ENCODE measurements around the gene B4GALNT3.
A peak's percentile ranks its signal among the peaks of the same experiment; 100 is the strongest.

B4GALNT3 gene

DNA sequence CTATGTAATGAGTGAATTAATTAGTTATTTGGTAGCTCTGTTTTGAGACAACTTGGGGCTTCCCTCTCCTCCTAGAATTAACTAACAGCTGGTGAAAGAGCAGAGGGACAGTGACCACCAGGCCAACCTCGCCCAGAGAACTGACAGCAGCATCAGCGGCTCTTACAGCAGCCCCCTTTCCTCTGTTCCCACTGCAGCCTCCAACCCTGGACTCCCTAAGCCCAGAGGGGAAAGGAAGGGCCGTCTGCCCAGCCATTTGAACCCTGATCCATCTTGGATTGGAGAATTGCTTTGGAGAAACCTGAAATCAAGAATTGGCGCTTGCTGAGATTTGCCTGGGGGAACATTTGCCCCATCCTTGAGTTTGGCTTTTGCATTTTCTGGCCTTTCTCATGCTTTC is 45.5 kb downstream of the B4GALNT3 start:
- no peak overlapping the region for H3K27ac ChIP-seq (ENCODE audit: low read depth, low read length, poor library complexity, severe bottlenecking)
- H3K27me3 ChIP-seq (ENCODE audit: insufficient read depth, low read length), result no peaks in the 10 kb centered on the region
- no peak for TF ChIP-seq EZH2 (IDR thresholded peaks at IDR 0.05; ENCODE audit: borderline replicate concordance, low read length)
- TF ChIP-seq CTCF (IDR thresholded peaks at IDR 0.05; ENCODE audit: low read length), result no peak
- H3K9me2 ChIP-seq (ENCODE audit: low read depth, low read length), result no peaks in the 10 kb centered on the region
- no peaks in the 10 kb centered on the region for H3K36me3 ChIP-seq (ENCODE audit: insufficient read depth, low read length)
- peaks cover 27% of the 10 kb centered on the region for H3K4me1 ChIP-seq (ENCODE audit: insufficient read depth, low read length, severe bottlenecking)
- no peak overlapping the region for H3K4me3 ChIP-seq (ENCODE audit: low read depth, low read length, poor library complexity, severe bottlenecking)
- no peaks in the 10 kb centered on the region for H3F3A ChIP-seq (ENCODE audit: insufficient read depth, low read length)
- no peaks in the 10 kb centered on the region for H4K20me1 ChIP-seq (ENCODE audit: insufficient read depth, low read length)
- H2AFZ ChIP-seq (ENCODE audit: low read length), result no peak overlapping the region
- no peak overlapping the region for H3K9ac ChIP-seq (ENCODE audit: low read length)
- H3K4me2 ChIP-seq (ENCODE audit: low read length), result no peak overlapping the region
- no peaks in the 10 kb centered on the region for H3K9me3 ChIP-seq (ENCODE audit: low read length)
- no peaks in the 10 kb centered on the region for H3K79me2 ChIP-seq (ENCODE audit: insufficient read depth, low read length)

- H3K27me3 ChIP-seq (ENCODE audit: insufficient read depth, low read length), result no peaks in the 10 kb centered on the region
Observed at GRCh38 chr12:507391-507796, 47.7 kb downstream of the B4GALNT3 start.

DNA sequence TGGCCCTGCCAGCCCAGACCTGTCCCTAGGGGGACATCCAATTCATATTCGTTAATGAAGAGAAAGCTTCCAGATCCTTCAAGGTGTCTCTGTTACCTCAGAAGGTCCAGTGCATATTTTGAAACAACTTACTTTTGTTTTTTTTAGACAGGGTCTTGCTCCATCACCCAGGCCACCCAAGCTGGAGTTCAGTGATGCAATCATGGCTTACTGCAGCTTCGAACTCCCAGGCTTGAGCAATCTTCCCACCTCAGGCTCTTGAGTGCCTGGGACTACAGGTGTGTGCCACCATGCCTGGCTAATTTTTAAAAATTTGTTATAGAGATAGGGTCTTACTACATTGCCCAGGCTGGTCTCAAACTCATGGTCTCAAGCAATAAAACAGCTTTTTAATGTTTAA is 48.4 kb downstream of the B4GALNT3 start:
- H3K4me3 ChIP-seq (ENCODE audit: low read depth, low read length, poor library complexity, severe bottlenecking), result no peak overlapping the region
- H3K79me2 ChIP-seq (ENCODE audit: insufficient read depth, low read length), result no peaks in the 10 kb centered on the region
- H3K36me3 ChIP-seq (ENCODE audit: insufficient read depth, low read length), result no peaks in the 10 kb centered on the region
- H3K27ac ChIP-seq (ENCODE audit: low read depth, low read length, poor library complexity, severe bottlenecking), result peak overlapping the region; percentile 37
- 0 out of 2 replicates have a peak, but pooled peaks cover under 1% of the 10 kb centered on the region for H3K9me3 ChIP-seq (ENCODE audit: low read length)
- peaks cover 35% of the 10 kb centered on the region for H3K4me1 ChIP-seq (ENCODE audit: insufficient read depth, low read length, severe bottlenecking)
- H3K27me3 ChIP-seq (ENCODE audit: insufficient read depth, low read length), result no peaks in the 10 kb centered on the region
- TF ChIP-seq EZH2 (IDR thresholded peaks at IDR 0.05; ENCODE audit: borderline replicate concordance, low read length) (no peak), CTCF (IDR thresholded peaks at IDR 0.05; ENCODE audit: low read length) (no peak)
- H3K9ac ChIP-seq (ENCODE audit: low read length), result no peak overlapping the region
- H3K4me2 ChIP-seq (ENCODE audit: low read length), result no peak overlapping the region
- H4K20me1 ChIP-seq (ENCODE audit: insufficient read depth, low read length), result no peaks in the 10 kb centered on the region
- H2AFZ ChIP-seq (ENCODE audit: low read length), result no peak overlapping the region
- no peaks in the 10 kb centered on the region for H3F3A ChIP-seq (ENCODE audit: insufficient read depth, low read length)
- H3K9me2 ChIP-seq (ENCODE audit: low read depth, low read length), result no peaks in the 10 kb centered on the region

More at GRCh38 chr12:507391-507796, 47.7 kb downstream of the B4GALNT3 start:
- Histone ChIP-seq H3K9me3 (ENCODE audit: low read length) (no peaks in the 10 kb centered on the region), H3K9me2 (ENCODE audit: low read depth, low read length) (no peaks in the 10 kb centered on the region), H3K36me3 (ENCODE audit: insufficient read depth, low read length) (no peaks in the 10 kb centered on the region), H3K4me2 (ENCODE audit: low read length) (no peak overlapping the region), H2AFZ (ENCODE audit: low read length) (no peak overlapping the region), H4K20me1 (ENCODE audit: insufficient read depth, low read length) (no peaks in the 10 kb centered on the region), H3K9ac (ENCODE audit: low read length) (no peak overlapping the region), H3F3A (ENCODE audit: insufficient read depth, low read length) (no peaks in the 10 kb centered on the region), H3K4me3 (ENCODE audit: low read depth, low read length, poor library complexity, severe bottlenecking) (no peak overlapping the region), H3K27ac (ENCODE audit: low read depth, low read length, poor library complexity, severe bottlenecking) (no peak overlapping the region), H3K4me1 (ENCODE audit: insufficient read depth, low read length, severe bottlenecking) (peaks cover 35% of the 10 kb centered on the region), H3K79me2 (ENCODE audit: insufficient read depth, low read length) (no peaks in the 10 kb centered on the region)
- no peak for TF ChIP-seq EZH2 (IDR thresholded peaks at IDR 0.05; ENCODE audit: borderline replicate concordance, low read length)
- TF ChIP-seq CTCF (IDR thresholded peaks at IDR 0.05; ENCODE audit: low read length), result no peak

All from OCI-LY1 (cell line).